Measurements from ENCODE around the gene CDC16. TPM values are rescaled to one million over a fixed set of nuclear protein-coding genes. Genes with fewer than 3 reads are reported as not detected.

CDC16 gene
- total RNA-seq, 1 donor: 62.6 TPM

- peak overlapping the region; percentile 92 for H3K4me3 ChIP-seq (ENCODE audit: low read depth, low read length)
- TF ChIP-seq CTCF (IDR thresholded peaks at IDR 0.05; ENCODE audit: insufficient read depth, low read depth, low read length): no peak
- DNase-seq (ENCODE audit: low read depth): peak; percentile 11
Observed at GRCh38 chr13:114235697-114236096, 1.0 kb downstream of the CDC16 start.

- TF ChIP-seq CTCF (IDR thresholded peaks at IDR 0.05; ENCODE audit: insufficient read depth, low read depth, low read length): no peak
- H3K4me3 ChIP-seq (ENCODE audit: low read depth, low read length): peak overlapping the region; percentile 92
- no peak for DNase-seq (ENCODE audit: low read depth)
Observed at GRCh38 chr13:114236227-114236626, 1.5 kb downstream of the CDC16 start.

- no peak for TF ChIP-seq CTCF (IDR thresholded peaks at IDR 0.05; ENCODE audit: insufficient read depth, low read depth, low read length)
- no peak overlapping the region for H3K4me3 ChIP-seq (ENCODE audit: low read depth, low read length)
- no peak for DNase-seq (ENCODE audit: low read depth)
Observed at GRCh38 chr13:114237415-114238112, 2.9 kb downstream of the CDC16 start.

GRCh38 chr13:114241918-114242317 lies 7.2 kb downstream of the CDC16 start:
- DNase-seq (ENCODE audit: low read depth): no peak
- no peak for TF ChIP-seq CTCF (IDR thresholded peaks at IDR 0.05; ENCODE audit: insufficient read depth, low read depth, low read length)
- H3K4me3 ChIP-seq (ENCODE audit: low read depth, low read length): no peak overlapping the region

- TF ChIP-seq CTCF (IDR thresholded peaks at IDR 0.05; ENCODE audit: insufficient read depth, low read depth, low read length): no peak
- no peak overlapping the region for H3K4me3 ChIP-seq (ENCODE audit: low read depth, low read length)
- no peak for DNase-seq (ENCODE audit: low read depth)
Observed at GRCh38 chr13:114243971-114244370, 9.3 kb downstream of the CDC16 start.

GRCh38 chr13:114244637-114245036 lies 9.9 kb downstream of the CDC16 start:
- DNase-seq (ENCODE audit: low read depth): no peak

More at GRCh38 chr13:114244637-114245036, 9.9 kb downstream of the CDC16 start:
- no peak overlapping the region for H3K4me3 ChIP-seq (ENCODE audit: low read depth, low read length)
- no peak for TF ChIP-seq CTCF (IDR thresholded peaks at IDR 0.05; ENCODE audit: insufficient read depth, low read depth, low read length)

All from fibroblast of villous mesenchyme (primary cell).